ENCODE results near the gene GATA1. TPM values are rescaled to one million over a fixed set of nuclear protein-coding genes. Genes with fewer than 3 reads are reported as not detected.

GATA1 gene
- not detected in 2 replicates for total RNA-seq

DNA sequence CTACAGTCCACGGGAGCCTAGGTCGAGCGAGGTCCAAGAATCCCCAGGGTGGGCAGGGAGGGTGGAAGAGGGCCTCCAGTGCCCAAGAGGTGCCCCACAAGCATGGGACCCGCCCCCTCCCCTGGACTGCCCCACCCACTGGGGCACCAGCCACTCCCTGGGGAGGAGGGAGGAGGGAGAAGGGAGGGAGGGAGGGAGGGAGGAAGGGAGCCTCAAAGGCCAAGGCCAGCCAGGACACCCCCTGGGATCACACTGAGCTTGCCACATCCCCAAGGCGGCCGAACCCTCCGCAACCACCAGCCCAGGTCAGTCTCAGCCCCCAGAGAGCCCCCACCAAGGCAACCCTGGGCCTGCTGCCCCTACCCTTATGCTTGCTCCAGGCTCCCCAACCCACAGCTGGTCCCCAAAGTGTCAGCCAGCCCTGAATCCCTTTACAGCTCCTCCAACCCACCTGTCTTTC is at the start of gene GATA1:
GATA1 (plus strand) TSS at position 250 of the 460 bp plus-strand sequence. CDS start 4,520 bp downstream, outside the sequence.

GRCh38 chrX:48761674-48762471 is 24.5 kb upstream of the GATA1 start, which contains the start of gene GLOD5:
Gene GLOD5 (plus strand): TSS chrX:48761747. CDS start chrX:48761791, 44 bp downstream.

DNA sequence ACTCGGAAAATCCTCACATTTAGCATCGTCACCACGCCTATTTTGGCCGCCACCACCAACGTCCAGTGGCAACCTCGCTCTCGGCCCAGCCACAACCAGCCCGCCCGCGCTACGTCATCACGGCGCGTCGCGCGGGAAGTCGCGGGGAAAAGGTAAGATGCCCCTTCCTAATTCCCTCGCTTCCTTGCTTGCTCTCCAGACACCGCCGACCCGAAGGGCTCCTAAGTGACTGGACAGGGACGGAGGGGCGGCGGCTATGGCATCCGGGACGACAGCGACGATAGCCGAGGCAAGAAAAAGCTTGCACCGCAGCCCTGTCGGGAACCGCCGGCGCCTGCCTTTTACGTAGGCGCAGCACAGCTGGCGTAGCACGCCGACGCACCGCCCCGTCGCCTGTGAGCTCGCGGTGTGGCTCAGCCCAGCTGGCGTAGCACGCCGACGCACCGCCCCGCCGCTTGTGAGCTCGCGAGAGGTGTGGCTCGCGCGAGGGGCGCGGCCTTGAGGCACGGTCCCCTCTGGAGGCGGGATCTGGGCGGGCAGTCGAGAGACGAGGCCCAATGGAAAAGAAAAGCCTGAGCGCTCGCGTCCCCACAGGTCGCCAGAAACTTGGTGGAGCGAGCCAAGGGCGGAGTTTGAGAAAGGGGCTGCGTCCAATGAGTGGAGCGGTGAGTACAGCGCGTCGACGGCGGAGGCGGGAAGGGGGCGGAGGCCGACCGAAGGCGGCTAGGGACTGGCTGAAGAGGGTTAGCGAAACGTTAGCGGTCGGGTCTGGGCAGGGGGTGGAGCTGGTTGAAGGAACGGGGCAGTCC is 15.1 kb downstream of the GATA1 start, which contains the start of gene HDAC6:
HDAC6 (plus strand) TSS at position 788 of the 809 bp plus-strand sequence. CDS start 626 bp downstream, outside the sequence.

GRCh38 chrX:48826135-48826875 is 39.9 kb downstream of the GATA1 start, which contains the start of gene ERAS:
Gene ERAS (plus strand): TSS chrX:48826513. CDS start chrX:48829124, 2,611 bp downstream.

DNA sequence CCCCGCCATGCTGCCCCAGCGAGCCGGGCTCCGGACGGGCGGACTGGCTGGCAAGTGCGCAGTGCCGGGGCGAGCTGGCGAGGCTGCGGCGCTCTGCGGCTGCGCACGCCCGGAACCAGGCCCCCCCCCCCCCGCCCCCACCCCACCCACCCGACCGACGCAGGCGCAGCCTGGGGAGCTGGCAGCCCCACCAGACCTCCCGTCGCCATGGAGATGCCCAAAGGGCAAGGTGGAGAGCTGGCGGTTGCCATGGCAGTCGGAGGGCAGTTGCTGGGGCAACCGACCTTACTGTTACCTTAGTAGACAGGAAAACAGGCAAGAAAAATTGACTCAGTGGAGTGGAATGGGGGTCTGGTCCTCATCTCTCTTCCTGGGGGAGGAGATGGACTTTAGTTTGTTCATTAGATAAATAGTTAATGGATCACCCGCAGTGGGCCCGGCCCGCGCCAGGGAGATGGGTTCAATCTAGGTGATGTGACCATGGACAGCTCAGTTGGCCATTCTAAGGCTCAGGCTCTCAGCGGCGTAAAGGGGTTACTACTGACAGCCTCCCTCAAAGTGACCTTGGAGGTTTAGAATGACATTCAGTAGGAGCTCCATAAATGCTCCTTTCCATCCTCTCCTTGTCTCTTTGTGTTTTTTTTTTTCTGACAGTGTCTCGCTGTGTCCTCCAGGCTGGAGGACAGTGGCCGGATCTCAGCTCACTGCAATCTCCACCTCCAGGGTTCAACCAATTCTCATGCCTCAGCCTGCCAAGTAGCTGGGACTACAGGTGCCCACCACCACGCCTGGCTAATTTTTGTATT is 49.3 kb downstream of the GATA1 start, which contains the start of gene PCSK1N:
PCSK1N (minus strand) TSS at position 87 of the 806 bp plus-strand sequence; CDS start at position 9, 78 bp downstream.

Other genes with a start within 250 kb of the GATA1 start
- gene TBC1D25, start 246.9 kb upstream of the GATA1 start, total RNA-seq: 7.7 and 10.2 TPM in 2 replicates
- gene RBM3, start 212.1 kb upstream of the GATA1 start, total RNA-seq: 144 and 157 TPM in 2 replicates
- gene WDR13, start 189.1 kb upstream of the GATA1 start, total RNA-seq: 68.0 and 92.2 TPM in 2 replicates
- gene WAS, start 102.8 kb upstream of the GATA1 start, total RNA-seq: 0.14 and 0.21 TPM in 2 replicates
- 13.0 and 13.6 TPM in 2 replicates for gene SUV39H1, start 89.9 kb upstream of the GATA1 start, total RNA-seq
- not detected in 2 replicates for gene GLOD5, start 24.8 kb upstream of the GATA1 start, total RNA-seq
- 24.9 and 28.6 TPM in 2 replicates for gene HDAC6, start 15.5 kb downstream of the GATA1 start, total RNA-seq
- not detected in 2 replicates for gene ERAS, start 39.9 kb downstream of the GATA1 start, total RNA-seq
- 13.2 and 15.4 TPM in 2 replicates for gene PCSK1N, start 49.0 kb downstream of the GATA1 start, total RNA-seq
- gene TIMM17B, start 111.2 kb downstream of the GATA1 start, total RNA-seq: 74.8 and 113 TPM in 2 replicates
- gene PQBP1, start 111.3 kb downstream of the GATA1 start, total RNA-seq: 64.3 and 68.2 TPM in 2 replicates
- gene SLC35A2, start 125.1 kb downstream of the GATA1 start, total RNA-seq: 25.6 and 26.7 TPM in 2 replicates
- gene PIM2, start 132.4 kb downstream of the GATA1 start, total RNA-seq: 7.5 and 14.6 TPM in 2 replicates
- 30.3 and 32.0 TPM in 2 replicates for gene OTUD5, start 171.0 kb downstream of the GATA1 start, total RNA-seq
- gene KCND1, start 185.3 kb downstream of the GATA1 start, total RNA-seq: under 0.01 and 0.14 TPM in 2 replicates
- gene GRIPAP1, start 215.7 kb downstream of the GATA1 start, total RNA-seq: 9.9 and 14.4 TPM in 2 replicates